Measurements from ENCODE around the gene TMEM248. TPM values are rescaled to one million over a fixed set of nuclear protein-coding genes. Genes with fewer than 3 reads are reported as not detected.
A peak's percentile ranks its signal among the peaks of the same experiment; 100 is the strongest.

The TMEM248 gene
- total and polyA plus RNA-seq, 7 experiments from 2014 or later, result 81.0 to 107 (median 95.5) TPM

DNA sequence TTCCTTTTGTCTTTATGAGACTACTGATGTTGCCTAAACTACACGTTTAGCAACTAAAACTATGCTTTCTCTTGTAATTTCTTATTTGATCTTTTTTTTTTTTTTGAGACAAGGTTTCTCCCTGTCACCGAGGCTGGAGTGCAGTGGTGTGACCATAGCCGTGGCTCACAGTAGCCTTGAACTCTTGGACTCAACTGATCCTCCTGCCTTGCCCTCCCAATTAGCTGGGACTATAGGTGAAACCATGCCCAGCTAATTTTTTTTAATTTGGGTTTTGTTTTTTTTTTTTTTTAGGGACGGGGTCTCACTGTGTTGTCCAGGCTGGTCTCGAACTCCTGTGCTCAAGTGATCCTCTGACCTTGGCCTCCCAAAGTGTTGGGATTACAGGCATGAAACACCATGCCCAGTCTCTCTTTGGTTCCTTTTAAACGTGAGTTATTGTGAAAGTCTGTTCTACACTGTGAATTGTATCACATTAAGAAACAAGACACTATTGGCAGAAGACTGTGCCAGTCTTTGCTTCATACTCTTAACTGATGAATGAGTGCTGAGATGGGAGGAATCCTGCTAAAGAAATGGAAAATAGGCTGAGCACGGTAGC lies 6.4 kb downstream of the TMEM248 start:
- Histone ChIP-seq H3K27me3 (ENCODE audit: control insufficient read depth in 2 of 2, insufficient read depth in 2 of 2, low read length in 2 of 2) (no peaks in the 10 kb centered on the region), H3K9me3 (ENCODE audit: control insufficient read depth in 2 of 3, low read length in 3 of 3) (no peaks in the 10 kb centered on the region), H3K4me1 (ENCODE audit: control insufficient read depth in 2 of 2, insufficient read depth in 2 of 2, low read length in 2 of 2) (peaks cover 15 to 40% of the 10 kb centered on the region in 2 donors), H3K27ac (ENCODE audit: low read depth, low read length) (no peak overlapping the region), H3K36me3 (ENCODE audit: control insufficient read depth in 2 of 3, insufficient read depth in 3 of 3, low read length in 3 of 3) (peaks cover 0 to 4% (median 0%) of the 10 kb centered on the region in 3 experiments), H3K4me3 (ENCODE audit: low read length) (no peak overlapping the region)
- Mint-ChIP-seq H3K27ac (peak overlapping the region in 3 of 9 donors; percentile 29 to 77 (median 70)), H3K9me3 (no peaks in the 10 kb centered on the region), H3K27me3 (no peaks in the 10 kb centered on the region), H3K36me3 (peaks cover 0 to 31% (median 16%) of the 10 kb centered on the region in 5 donors), H3K4me3 (peak overlapping the region in 4 of 10 donors; percentile 19 to 59 (median 42)), H3K4me1 (peaks cover 43 to 91% (median 73%) of the 10 kb centered on the region in 7 donors)
- ATAC-seq (no peak), DNase-seq (no peak)
- ChIA-PET CTCF (no interaction called here), POLR2A (no interaction called here)
- intact Hi-C loops (cut with micrococcal nuclease), result no loop called here

DNA sequence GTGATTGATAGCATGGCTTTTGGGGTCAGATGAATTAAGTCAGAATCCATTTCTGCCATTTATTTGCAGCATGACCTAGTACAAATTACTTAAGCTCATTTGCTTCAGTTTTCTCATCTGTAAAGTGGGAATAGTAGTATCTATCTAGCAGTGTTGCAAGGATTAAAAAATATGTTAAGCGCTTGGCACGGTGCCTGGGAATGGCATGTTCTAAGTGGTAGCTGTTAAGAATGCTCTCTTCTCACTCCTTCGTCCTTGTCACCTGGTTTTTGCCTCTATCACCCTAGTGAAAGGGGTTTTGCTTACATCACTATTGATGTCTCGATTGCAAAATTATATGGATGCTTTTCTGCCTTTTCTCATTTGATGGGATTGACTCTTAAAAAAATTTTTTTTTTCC lies 7.4 kb downstream of the TMEM248 start:
- intact Hi-C loops (cut with micrococcal nuclease), result no loop called here
- H3K4me1 Mint-ChIP-seq, result peaks cover 39 to 91% (median 71%) of the 10 kb centered on the region in 7 donors
- H3K27ac Mint-ChIP-seq, result peak overlapping the region in 3 of 9 donors; percentile 17 to 54 (median 21)
- H3K9me3 Mint-ChIP-seq, result no peaks in the 10 kb centered on the region
- no peak overlapping the region for H3K4me3 ChIP-seq (ENCODE audit: low read length)
- no peaks in the 10 kb centered on the region for H3K27me3 Mint-ChIP-seq
- H3K36me3 Mint-ChIP-seq, result peaks cover 0 to 31% (median 16%) of the 10 kb centered on the region in 5 donors
- no peak overlapping the region for H3K27ac ChIP-seq (ENCODE audit: low read depth, low read length)
- peak overlapping the region in 7 of 10 donors; percentile 12 to 63 (median 26) for H3K4me3 Mint-ChIP-seq
- no peak for DNase-seq
- no peak for ATAC-seq
- H3K36me3 ChIP-seq (ENCODE audit: control insufficient read depth in 2 of 3, insufficient read depth in 3 of 3, low read length in 3 of 3), result peaks cover 0 to 4% (median 0%) of the 10 kb centered on the region in 3 experiments
- no peaks in the 10 kb centered on the region for H3K27me3 ChIP-seq (ENCODE audit: control insufficient read depth in 2 of 2, insufficient read depth in 2 of 2, low read length in 2 of 2)
- ChIA-PET CTCF (no interaction called here), POLR2A (no interaction called here)
- no peaks in the 10 kb centered on the region for H3K9me3 ChIP-seq (ENCODE audit: control insufficient read depth in 2 of 3, low read length in 3 of 3)
- peaks cover 6 to 37% of the 10 kb centered on the region in 2 donors for H3K4me1 ChIP-seq (ENCODE audit: control insufficient read depth in 2 of 2, insufficient read depth in 2 of 2, low read length in 2 of 2)

DNA sequence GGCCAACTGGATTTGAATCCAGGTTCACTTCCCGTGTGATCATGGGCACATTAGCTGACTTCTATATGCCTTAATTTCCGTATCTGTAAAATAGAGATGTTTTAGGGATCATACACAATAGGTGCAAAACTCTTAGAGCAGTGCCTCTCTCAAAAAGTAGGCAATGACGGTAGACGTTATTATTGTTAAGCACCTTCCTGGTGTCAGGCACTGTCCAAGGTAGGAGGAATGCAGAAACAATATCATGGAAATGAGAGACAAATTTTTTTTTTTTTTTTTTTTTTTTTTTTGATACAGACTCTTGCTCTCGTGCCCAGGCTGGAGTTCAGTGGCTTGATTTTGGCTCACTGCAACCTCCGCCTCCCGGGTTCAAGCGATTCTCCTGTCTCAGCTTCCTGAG lies 8.1 kb downstream of the TMEM248 start:
- Mint-ChIP-seq H3K36me3 (peaks cover 0 to 34% (median 18%) of the 10 kb centered on the region in 5 donors), H3K27ac (peak overlapping the region in 2 of 9 donors; percentile 39 to 48), H3K9me3 (no peaks in the 10 kb centered on the region), H3K27me3 (no peaks in the 10 kb centered on the region), H3K4me1 (peaks cover 37 to 90% (median 73%) of the 10 kb centered on the region in 7 donors), H3K4me3 (peak overlapping the region in 7 of 10 donors; percentile 7 to 59 (median 25))
- Histone ChIP-seq H3K27me3 (ENCODE audit: control insufficient read depth in 2 of 2, insufficient read depth in 2 of 2, low read length in 2 of 2) (no peaks in the 10 kb centered on the region), H3K36me3 (ENCODE audit: control insufficient read depth in 2 of 3, insufficient read depth in 3 of 3, low read length in 3 of 3) (peaks cover 0 to 4% (median 0%) of the 10 kb centered on the region in 3 experiments), H3K27ac (ENCODE audit: low read depth, low read length) (no peak overlapping the region), H3K4me3 (ENCODE audit: low read length) (no peak overlapping the region), H3K4me1 (ENCODE audit: control insufficient read depth in 2 of 2, insufficient read depth in 2 of 2, low read length in 2 of 2) (peaks cover 4 to 33% of the 10 kb centered on the region in 2 donors), H3K9me3 (ENCODE audit: control insufficient read depth in 2 of 3, low read length in 3 of 3) (no peaks in the 10 kb centered on the region)
- DNase-seq, result no peak
- ATAC-seq, result no peak
- ChIA-PET POLR2A (no interaction called here), CTCF (no interaction called here)
- intact Hi-C loops (cut with micrococcal nuclease), result no loop called here

DNA sequence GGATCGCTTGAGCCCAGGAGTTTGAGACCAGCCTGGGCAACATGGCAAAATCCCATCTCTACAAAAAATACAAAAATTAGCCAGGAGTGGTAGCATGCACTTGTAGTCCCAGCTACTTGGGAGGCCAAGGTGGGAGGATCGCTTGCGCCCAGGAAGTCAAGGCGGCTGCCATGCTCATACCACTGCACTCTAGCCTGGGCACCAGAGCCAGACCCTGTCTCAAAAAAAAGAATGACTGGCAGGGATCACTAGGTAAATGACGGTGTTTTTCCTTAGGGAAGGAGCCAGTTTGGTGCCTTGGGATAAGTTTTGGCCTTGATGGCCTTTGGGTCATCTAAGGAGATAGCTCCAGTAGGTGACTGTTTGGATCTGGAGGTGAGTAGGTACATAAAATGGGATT lies 8.9 kb downstream of the TMEM248 start:
- ChIA-PET CTCF (no interaction called here), POLR2A (interaction anchor here (0.6 kb wide), 2 partner anchors 16 to 67 kb away, joined by 3 read pairs; no protein-coding TSS in a partner anchor)
- H3K9me3 ChIP-seq (ENCODE audit: control insufficient read depth in 2 of 3, low read length in 3 of 3), result no peaks in the 10 kb centered on the region
- H3K27ac ChIP-seq (ENCODE audit: low read depth, low read length), result no peak overlapping the region
- H3K27ac Mint-ChIP-seq, result peak overlapping the region in 3 of 9 donors; percentile 36 to 80 (median 69)
- H3K27me3 ChIP-seq (ENCODE audit: control insufficient read depth in 2 of 2, insufficient read depth in 2 of 2, low read length in 2 of 2), result no peaks in the 10 kb centered on the region
- H3K4me3 Mint-ChIP-seq, result peak overlapping the region in 8 of 10 donors; percentile 17 to 70 (median 43)
- DNase-seq (no peak), ATAC-seq (no peak)
- H3K4me1 ChIP-seq (ENCODE audit: control insufficient read depth in 2 of 2, insufficient read depth in 2 of 2, low read length in 2 of 2), result peaks cover 4 to 33% of the 10 kb centered on the region in 2 donors
- H3K27me3 Mint-ChIP-seq, result no peaks in the 10 kb centered on the region
- intact Hi-C loops (cut with micrococcal nuclease), result no loop called here
- H3K36me3 Mint-ChIP-seq, result peaks cover 0 to 34% (median 18%) of the 10 kb centered on the region in 5 donors
- H3K36me3 ChIP-seq (ENCODE audit: control insufficient read depth in 2 of 3, insufficient read depth in 3 of 3, low read length in 3 of 3), result peaks cover 0 to 4% (median 0%) of the 10 kb centered on the region in 3 experiments
- peaks cover 39 to 94% (median 77%) of the 10 kb centered on the region in 7 donors for H3K4me1 Mint-ChIP-seq
- H3K4me3 ChIP-seq (ENCODE audit: low read length), result no peak overlapping the region
- no peaks in the 10 kb centered on the region for H3K9me3 Mint-ChIP-seq

DNA sequence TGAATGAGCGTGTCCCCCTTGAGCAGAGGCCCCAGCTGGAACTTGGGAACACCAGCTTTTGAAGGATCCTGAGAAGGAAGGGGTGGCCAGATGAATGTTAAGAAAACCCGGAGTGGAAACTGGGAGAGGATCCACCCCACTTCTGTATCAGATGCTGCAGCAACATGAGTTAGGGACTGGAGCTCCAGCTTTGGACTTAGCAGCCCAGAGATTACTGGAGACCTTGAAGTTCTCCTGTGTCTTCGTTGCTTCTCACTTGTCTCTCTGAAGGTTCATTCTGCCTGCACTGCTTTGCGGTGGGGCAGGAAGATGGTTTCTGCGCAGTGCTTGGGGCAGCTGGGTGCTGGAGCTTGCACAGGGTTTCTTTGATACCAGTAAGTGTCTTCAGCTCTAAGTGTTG lies 9.3 kb downstream of the TMEM248 start:
- Mint-ChIP-seq H3K4me3 (peak overlapping the region in 8 of 10 donors; percentile 17 to 70 (median 43)), H3K27ac (peak overlapping the region in 4 of 9 donors; percentile 9 to 80 (median 40)), H3K36me3 (peaks cover 0 to 31% (median 17%) of the 10 kb centered on the region in 5 donors), H3K4me1 (peaks cover 37 to 91% (median 74%) of the 10 kb centered on the region in 7 donors), H3K27me3 (no peaks in the 10 kb centered on the region), H3K9me3 (no peaks in the 10 kb centered on the region)
- intact Hi-C loops (cut with micrococcal nuclease), result no loop called here
- ChIA-PET POLR2A (interaction anchor here (0.6 to 1.5 kb wide), 4 partner anchors 9 to 86 kb away, joined by 3 to 4 read pairs (median 3); partner anchors contain the start of gene TMEM248), CTCF (no interaction called here)
- Histone ChIP-seq H3K27ac (ENCODE audit: low read depth, low read length) (no peak overlapping the region), H3K4me1 (ENCODE audit: control insufficient read depth in 2 of 2, insufficient read depth in 2 of 2, low read length in 2 of 2) (peaks cover 4 to 33% of the 10 kb centered on the region in 2 donors), H3K9me3 (ENCODE audit: control insufficient read depth in 2 of 3, low read length in 3 of 3) (no peaks in the 10 kb centered on the region), H3K27me3 (ENCODE audit: control insufficient read depth in 2 of 2, insufficient read depth in 2 of 2, low read length in 2 of 2) (no peaks in the 10 kb centered on the region), H3K4me3 (ENCODE audit: low read length) (no peak overlapping the region), H3K36me3 (ENCODE audit: control insufficient read depth in 2 of 3, insufficient read depth in 3 of 3, low read length in 3 of 3) (peaks cover 0 to 4% (median 0%) of the 10 kb centered on the region in 3 experiments)
- DNase-seq, result no peak
- no peak for ATAC-seq

DNA sequence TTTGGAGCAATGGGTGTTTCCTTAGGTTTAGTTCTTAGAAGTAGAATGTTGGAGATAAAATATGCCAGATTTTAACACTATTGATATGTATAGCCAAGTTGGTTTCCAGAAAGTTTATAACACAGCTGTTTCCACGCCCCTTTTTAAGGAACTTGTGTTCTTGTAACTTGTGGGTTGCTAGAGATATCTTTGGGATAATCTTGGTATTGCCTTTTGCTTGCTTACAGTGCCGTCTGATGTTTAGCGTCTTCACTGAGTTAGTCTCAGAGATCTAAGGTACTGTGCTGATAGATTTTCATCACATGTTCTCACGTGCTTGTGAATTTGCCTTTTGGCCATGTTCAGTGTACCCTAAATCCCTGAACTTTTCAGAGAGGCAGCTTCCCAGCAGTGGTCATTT lies 12.4 kb downstream of the TMEM248 start:
- H3K4me1 Mint-ChIP-seq, result peaks cover 49 to 91% (median 75%) of the 10 kb centered on the region in 7 donors
- intact Hi-C loops (cut with micrococcal nuclease), result no loop called here
- no peak for DNase-seq
- peaks cover 0 to 2% (median 0%) of the 10 kb centered on the region in 11 donors for H3K9me3 Mint-ChIP-seq
- Histone ChIP-seq H3K27me3 (ENCODE audit: control insufficient read depth in 2 of 2, insufficient read depth in 2 of 2, low read length in 2 of 2) (no peaks in the 10 kb centered on the region), H3K36me3 (ENCODE audit: control insufficient read depth in 2 of 3, insufficient read depth in 3 of 3, low read length in 3 of 3) (peaks cover 0 to 4% (median 0%) of the 10 kb centered on the region in 3 experiments), H3K27ac (ENCODE audit: low read depth, low read length) (no peak overlapping the region), H3K4me3 (ENCODE audit: low read length) (no peak overlapping the region), H3K4me1 (ENCODE audit: control insufficient read depth in 2 of 2, insufficient read depth in 2 of 2, low read length in 2 of 2) (peaks cover 8 to 32% of the 10 kb centered on the region in 2 donors), H3K9me3 (ENCODE audit: control insufficient read depth in 2 of 3, low read length in 3 of 3) (no peaks in the 10 kb centered on the region)
- H3K36me3 Mint-ChIP-seq, result peaks cover 0 to 43% (median 22%) of the 10 kb centered on the region in 5 donors
- ChIA-PET POLR2A (interaction anchor here (0.6 to 2.0 kb wide), 3 partner anchors 12 to 249 kb away, joined by 3 to 10 read pairs (median 4); partner anchors contain the start of gene TMEM248), CTCF (no interaction called here)
- peak overlapping the region in 7 of 10 donors; percentile 29 to 64 (median 59) for H3K4me3 Mint-ChIP-seq
- no peak for ATAC-seq
- peak overlapping the region in 7 of 9 donors; percentile 26 to 86 (median 56) for H3K27ac Mint-ChIP-seq
- H3K27me3 Mint-ChIP-seq, result no peaks in the 10 kb centered on the region
